ENCODE data around the gene SPRN.

GRCh38 chr10:133465191-133465949, 40.9 kb upstream of the SPRN start:
- TF ChIP-seq CTCF (IDR thresholded peaks at IDR 0.05) (no peak), POLR2A (IDR thresholded peaks at IDR 0.05) (no peak)

Measured in right lobe of liver (tissue), 4 donors.